ENCODE measurements around the gene LYPD3.

LYPD3 gene

GRCh38 chr19:43429395-43429794 lies 36.0 kb downstream of the LYPD3 start:
- no peak for DNase-seq

- no peak for DNase-seq
These were observed 39.6 kb downstream of the LYPD3 start for GRCh38 chr19:43425567-43426392.

GRCh38 chr19:43423779-43424178 lies 41.6 kb downstream of the LYPD3 start:
- no peak for DNase-seq

GRCh38 chr19:43422689-43423066 lies 42.7 kb downstream of the LYPD3 start:
- no peak for DNase-seq

- DNase-seq, result no peak
These were observed 43.3 kb downstream of the LYPD3 start for GRCh38 chr19:43422000-43422688.

- no peak for DNase-seq
These were observed 44.5 kb downstream of the LYPD3 start for GRCh38 chr19:43420954-43421353.

- no peak for DNase-seq
These were observed 48.3 kb downstream of the LYPD3 start for GRCh38 chr19:43416951-43417623.

GRCh38 chr19:43414554-43414953 lies 50.9 kb downstream of the LYPD3 start, which contains the start of gene TEX101:
TEX101 (plus strand) TSS chr19:43414890; CDS start chr19:43415920, 1,030 bp downstream.
- no peak for DNase-seq

GRCh38 chr19:43412441-43412840 lies 53.0 kb downstream of the LYPD3 start:
- no peak for DNase-seq
